Calu3 (cell line): ENCODE data around the gene MGST3. TPM values are rescaled to one million over a fixed set of nuclear protein-coding genes. Genes with fewer than 3 reads are reported as not detected.
"Not testable (repeated sequence)": the region's sequence is repeated elsewhere in the genome, so short reads cannot be mapped to it uniquely, and the experiment has no call there.

Source experiments
- BruUV-seq: library from RNA; stranded (reverse); fragments of 400-500 nt; replicated peaks from 2 replicates; lab custom pipeline; 2021; lab: Mats Ljungman, UMichigan
- CTCF ChIA-PET: fragments of 300-600 bp; sonication (Branson Sonifier 250); formaldehyde crosslinking; loops from one replicate; lab custom pipeline; 2022; ENCODE audit warnings: antibody characterized with exemption; lab: Charles Lee
- DNase-seq: peaks from one replicate; pipeline ENCODE4 v3.0.0; 2022
- H3K27ac Mint-ChIP-seq: one replicate; pipeline ENCODE4 v1.8.0; 2022; ENCODE audit warnings: mixed read lengths; ENCODE audit not compliant: unreplicated experiment
- H3K27me3 Mint-ChIP-seq: one replicate; pipeline ENCODE4 v1.8.0; 2022; ENCODE audit warnings: mixed read lengths; ENCODE audit not compliant: unreplicated experiment
- H3K36me3 Mint-ChIP-seq: one replicate; pipeline ENCODE4 v1.8.0; 2022; ENCODE audit warnings: mild to moderate bottlenecking, moderate library complexity, mixed read lengths; ENCODE audit not compliant: insufficient read depth, unreplicated experiment
- H3K4me1 Mint-ChIP-seq: one replicate; pipeline ENCODE4 v1.8.0; 2022; ENCODE audit warnings: mild to moderate bottlenecking, low read depth, mixed read lengths; ENCODE audit not compliant: unreplicated experiment
- H3K4me3 Mint-ChIP-seq: one replicate; pipeline ENCODE4 v1.8.0; 2022; ENCODE audit warnings: mild to moderate bottlenecking, low read depth, moderate library complexity, mixed read lengths; ENCODE audit not compliant: unreplicated experiment
- H3K9me3 Mint-ChIP-seq: one replicate; pipeline ENCODE4 v1.8.0; 2022; ENCODE audit warnings: low read depth, mixed read lengths; ENCODE audit not compliant: unreplicated experiment
- CTCF ChIP-seq: fragments of 200-600 bp; IDR thresholded peaks from one replicate; pipeline ENCODE4 v1.8.0; 2022; ENCODE audit warnings: antibody characterized with exemption; ENCODE audit not compliant: unreplicated experiment
- intact Hi-C: fragments of 100-400 bp; cut with micrococcal nuclease; formaldehyde crosslinking; loops from one replicate; pipeline ENCODE4 v1.10.0; 2022; ENCODE audit not compliant: unreplicated experiment
- total RNA-seq: library from RNA; stranded (reverse); gene quantifications from 2 replicates; pipeline ENCODE4 v1.2.3, GENCODE V29; 2022

The MGST3 gene
- total RNA-seq, 1 experiment from 2014 or later, result 136 TPM

GRCh38 chr1:165698761-165699052 lies 67.7 kb downstream of the MGST3 start:
- CTCF ChIA-PET, result interaction anchor here (0.9 to 1.4 kb wide), 3 partner anchors 12 to 130 kb away, joined by 3 to 5 read pairs (median 3); no protein-coding TSS in a partner anchor
- TF ChIP-seq CTCF, result no peak
- no peaks in the 10 kb centered on the region for H3K9me3 Mint-ChIP-seq
- H3K27ac Mint-ChIP-seq, result peak overlapping the region; percentile 67
- H3K4me1 Mint-ChIP-seq, result peaks cover 14% of the 10 kb centered on the region
- H3K36me3 Mint-ChIP-seq, result peaks cover 15% of the 10 kb centered on the region
- peak overlapping the region; percentile 98 for H3K4me3 Mint-ChIP-seq
- intact Hi-C loops, result loop anchor here (5.0 kb wide), 2 partner anchors 51 to 96 kb away; no protein-coding TSS in a partner anchor
- no peak for DNase-seq
- TSS peak; percentile 58 for BruUV-seq
- H3K27me3 Mint-ChIP-seq, result no peaks in the 10 kb centered on the region

- no peak overlapping the region for H3K27ac Mint-ChIP-seq
- TF ChIP-seq CTCF, result no peak
- CTCF ChIA-PET, result no interaction called here
- peaks cover 15% of the 10 kb centered on the region for H3K36me3 Mint-ChIP-seq
- H3K4me1 Mint-ChIP-seq, result peaks cover 14% of the 10 kb centered on the region
- H3K9me3 Mint-ChIP-seq, result no peaks in the 10 kb centered on the region
- intact Hi-C loops, result loop anchor here (5.0 kb wide), 2 partner anchors 52 to 97 kb away; no protein-coding TSS in a partner anchor
- BruUV-seq, result no TSS peak
- no peak overlapping the region for H3K4me3 Mint-ChIP-seq
- H3K27me3 Mint-ChIP-seq, result no peaks in the 10 kb centered on the region
- no peak for DNase-seq
These were observed 68.5 kb downstream of the MGST3 start for GRCh38 chr1:165699577-165699976.

- DNase-seq, BruUV-seq, H3K27me3 Mint-ChIP-seq, H3K27ac Mint-ChIP-seq, intact Hi-C loops, H3K4me1 Mint-ChIP-seq, H3K4me3 Mint-ChIP-seq, H3K9me3 Mint-ChIP-seq: not testable (repeated sequence)
- H3K36me3 Mint-ChIP-seq, result peaks cover 15% of the 10 kb centered on the region
- CTCF ChIA-PET, result interaction anchor here (0.5 to 0.7 kb wide), 3 partner anchors 104 to 1044 kb away, joined by 3 to 6 read pairs (median 3); no protein-coding TSS in a partner anchor
These were observed 70.9 kb downstream of the MGST3 start for GRCh38 chr1:165701922-165702321.

GRCh38 chr1:165703648-165704047 lies 72.6 kb downstream of the MGST3 start:
- BruUV-seq, result no TSS peak

More at GRCh38 chr1:165703648-165704047, 72.6 kb downstream of the MGST3 start:
- no peaks in the 10 kb centered on the region for H3K9me3 Mint-ChIP-seq
- H3K4me1 Mint-ChIP-seq, result no peaks in the 10 kb centered on the region
- H3K36me3 Mint-ChIP-seq, result peaks cover 3% of the 10 kb centered on the region
- no peak overlapping the region for H3K4me3 Mint-ChIP-seq
- intact Hi-C loops, result no loop called here
- DNase-seq, result no peak
- H3K27ac Mint-ChIP-seq, result no peak overlapping the region
- CTCF ChIA-PET, result interaction anchor here (0.6 kb wide), 1 partner anchor 171 kb away, joined by 5 read pairs; no protein-coding TSS in a partner anchor
- no peak for TF ChIP-seq CTCF
- no peaks in the 10 kb centered on the region for H3K27me3 Mint-ChIP-seq

Other genes starting within 250 kb of the MGST3 start
- not detected in 2 replicates for gene RXRG, start 186.1 kb upstream of the MGST3 start, total RNA-seq
- not detected in 2 replicates for gene LRRC52, start 87.2 kb upstream of the MGST3 start, total RNA-seq
- gene ALDH9A1, start 67.3 kb downstream of the MGST3 start, total RNA-seq, result 54.6 and 57.0 TPM in 2 replicates
- 145 and 157 TPM in 2 replicates for gene TMCO1, start 137.6 kb downstream of the MGST3 start, total RNA-seq
- gene UCK2, start 196.4 kb downstream of the MGST3 start, total RNA-seq, result 106 and 109 TPM in 2 replicates